Neural progenitor cell (in vitro differentiated cells): ENCODE results near the gene COPA.

ENCODE experiments used
- CTCF ChIP-seq: fragments of 200-600 bp; sonication (generic); IDR thresholded peaks from 2 replicates; pipeline ENCODE4 v1.5.1; 2017; ENCODE audit warnings: antibody characterized with exemption, mild to moderate bottlenecking
- EZH2phosphoT487 ChIP-seq: fragments of 200-600 bp; sonication (generic); IDR thresholded peaks from 2 replicates; pipeline ENCODE4 v1.6.1; 2017; ENCODE audit warnings: antibody characterized with exemption

- TF ChIP-seq CTCF (no peak), EZH2phosphoT487 (no peak)
These were observed 20.0 kb upstream of the COPA start for GRCh38 chr1:160363010-160363409.
